ELF-1 (cell line): ENCODE data around the gene TBC1D22A.
"Not testable (repeated sequence)": the region's sequence is repeated elsewhere in the genome, so short reads cannot be mapped to it uniquely, and the experiment has no call there.

Experiments used
- DNase-seq: peaks from one replicate; pipeline ENCODE4 v3.0.0-alpha.2; 2016; ENCODE audit warnings: low read depth, low spot score

TBC1D22A gene, protein sequence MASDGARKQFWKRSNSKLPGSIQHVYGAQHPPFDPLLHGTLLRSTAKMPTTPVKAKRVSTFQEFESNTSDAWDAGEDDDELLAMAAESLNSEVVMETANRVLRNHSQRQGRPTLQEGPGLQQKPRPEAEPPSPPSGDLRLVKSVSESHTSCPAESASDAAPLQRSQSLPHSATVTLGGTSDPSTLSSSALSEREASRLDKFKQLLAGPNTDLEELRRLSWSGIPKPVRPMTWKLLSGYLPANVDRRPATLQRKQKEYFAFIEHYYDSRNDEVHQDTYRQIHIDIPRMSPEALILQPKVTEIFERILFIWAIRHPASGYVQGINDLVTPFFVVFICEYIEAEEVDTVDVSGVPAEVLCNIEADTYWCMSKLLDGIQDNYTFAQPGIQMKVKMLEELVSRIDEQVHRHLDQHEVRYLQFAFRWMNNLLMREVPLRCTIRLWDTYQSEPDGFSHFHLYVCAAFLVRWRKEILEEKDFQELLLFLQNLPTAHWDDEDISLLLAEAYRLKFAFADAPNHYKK

GRCh38 chr22:46762238-46763050 lies at the start of gene TBC1D22A:
Gene TBC1D22A (plus strand): TSS chr22:46762650. CDS start chr22:46762787, 137 bp downstream.
- DNase-seq, result peak; percentile 97

- no peak for DNase-seq
Measured at GRCh38 chr22:46714550-46714949, 47.9 kb upstream of the TBC1D22A start.

DNA sequence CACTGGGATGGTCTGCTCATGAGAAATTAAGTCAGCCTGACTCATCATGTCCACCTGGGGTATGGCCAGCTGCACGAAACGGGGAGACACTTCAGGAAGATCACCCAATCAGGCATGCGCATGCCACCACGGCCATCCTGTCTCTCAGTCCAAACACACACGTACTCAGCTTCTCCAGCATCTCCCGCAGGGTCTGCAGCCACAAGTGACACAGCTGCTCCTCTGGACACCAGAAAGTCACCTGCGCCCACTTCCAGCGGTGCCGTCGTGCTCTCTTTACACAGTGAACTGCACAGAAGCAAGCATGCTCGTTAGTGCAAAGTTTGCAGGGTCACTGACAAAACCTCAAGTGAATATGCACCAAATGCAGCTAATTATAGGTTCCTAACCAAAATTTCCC lies 42.5 kb upstream of the TBC1D22A start:
- DNase-seq, result no peak

- no peak for DNase-seq
Measured at GRCh38 chr22:46721501-46722085, 40.9 kb upstream of the TBC1D22A start.

DNA sequence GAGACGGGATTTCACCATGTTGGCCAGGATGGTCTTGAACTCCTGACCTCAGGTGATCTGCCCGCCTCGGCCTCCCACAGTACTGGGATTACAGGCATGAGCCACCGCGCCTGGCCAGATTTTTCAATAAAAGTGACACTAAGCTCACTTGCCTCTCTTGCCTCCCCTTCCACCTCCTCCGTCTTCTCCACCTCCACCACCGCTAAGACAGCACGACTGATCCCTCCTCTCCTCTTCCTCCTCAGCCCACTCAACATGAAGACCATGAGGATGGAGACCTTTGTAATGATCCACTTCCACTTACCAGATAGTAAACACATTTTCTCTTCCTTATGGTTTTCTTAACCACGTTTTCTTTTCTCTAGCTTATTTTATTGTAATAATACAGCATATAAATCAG lies 38.6 kb upstream of the TBC1D22A start:
- no peak for DNase-seq

DNA sequence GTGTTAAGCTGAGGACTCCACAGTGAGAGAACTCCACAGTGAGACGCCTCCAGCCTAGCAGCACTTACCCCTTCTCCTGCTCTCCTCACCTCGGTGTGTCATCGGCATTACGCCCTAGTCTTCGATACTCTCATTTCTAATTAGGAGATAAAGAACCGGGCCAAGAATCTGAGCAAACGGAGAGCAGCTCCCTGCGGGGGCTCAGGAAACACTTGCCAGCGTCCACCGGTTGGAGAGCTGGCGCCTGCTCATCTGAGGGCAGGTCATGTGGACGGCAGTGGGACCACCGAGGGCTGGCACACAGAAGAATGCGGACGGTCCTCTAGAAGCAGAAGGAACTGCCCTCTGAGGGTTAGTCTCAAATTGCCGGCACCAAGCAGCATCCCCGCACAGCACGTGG lies 37.4 kb upstream of the TBC1D22A start:
- no peak for DNase-seq

DNA sequence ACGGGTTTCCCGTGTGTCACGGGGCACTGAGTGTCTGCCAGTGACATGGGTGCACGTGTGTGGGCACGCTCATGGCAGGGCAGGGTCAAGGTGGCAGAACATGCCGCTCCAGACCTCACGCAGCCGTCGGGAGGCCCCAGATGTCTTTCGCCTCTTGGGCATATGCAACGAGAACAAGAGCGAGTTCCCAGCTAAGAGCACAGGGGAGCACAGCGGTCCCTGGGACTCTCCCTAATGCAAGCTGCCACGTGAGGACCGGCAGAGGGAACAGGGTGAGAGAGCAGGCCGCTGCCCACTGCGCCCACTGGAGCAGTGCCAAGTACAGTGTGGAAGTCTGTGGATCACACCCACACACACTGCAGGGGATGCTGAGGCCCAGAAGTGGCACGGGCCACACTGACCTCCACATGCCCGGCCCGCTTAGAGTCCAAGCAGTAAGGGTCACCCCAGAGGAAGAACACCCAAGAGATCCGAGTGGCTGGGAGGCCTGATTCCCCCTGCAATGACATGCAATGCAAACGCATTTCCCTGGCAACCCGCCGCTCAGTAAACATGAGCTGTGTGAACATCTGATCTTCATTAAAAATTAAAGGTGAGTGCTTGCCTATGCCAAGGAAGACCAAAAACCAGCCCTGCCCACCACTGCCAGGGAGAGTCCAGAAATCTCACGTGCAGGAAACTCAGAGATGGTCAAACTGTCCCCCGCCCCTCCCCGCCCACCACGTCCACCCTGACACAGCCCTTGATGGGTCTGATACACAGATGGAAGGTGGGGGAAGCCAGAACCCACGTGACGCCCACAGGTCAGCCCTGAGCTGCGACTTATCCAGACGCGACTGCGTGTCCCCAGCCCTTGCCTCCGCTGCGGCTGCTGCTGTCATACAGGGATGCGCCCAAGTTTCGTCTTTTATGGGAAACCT lies 36.1 kb upstream of the TBC1D22A start:
- DNase-seq, result no peak

DNA sequence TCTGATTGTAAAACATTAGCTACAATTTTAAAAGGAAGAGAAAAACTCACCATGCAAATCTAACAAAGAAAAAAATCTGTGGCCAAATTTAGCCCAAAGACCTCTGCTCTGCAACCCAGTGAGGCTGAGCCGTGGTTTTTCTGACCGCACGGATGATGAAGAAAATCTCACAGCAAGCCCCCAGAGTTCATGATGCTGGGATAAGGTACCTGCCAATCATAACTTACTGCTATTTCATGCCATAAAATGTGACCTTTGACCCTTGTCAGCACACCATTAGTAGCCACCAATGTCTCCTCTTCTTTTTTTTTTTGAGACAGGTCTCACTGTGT lies 35.5 kb upstream of the TBC1D22A start:
- no peak for DNase-seq

DNA sequence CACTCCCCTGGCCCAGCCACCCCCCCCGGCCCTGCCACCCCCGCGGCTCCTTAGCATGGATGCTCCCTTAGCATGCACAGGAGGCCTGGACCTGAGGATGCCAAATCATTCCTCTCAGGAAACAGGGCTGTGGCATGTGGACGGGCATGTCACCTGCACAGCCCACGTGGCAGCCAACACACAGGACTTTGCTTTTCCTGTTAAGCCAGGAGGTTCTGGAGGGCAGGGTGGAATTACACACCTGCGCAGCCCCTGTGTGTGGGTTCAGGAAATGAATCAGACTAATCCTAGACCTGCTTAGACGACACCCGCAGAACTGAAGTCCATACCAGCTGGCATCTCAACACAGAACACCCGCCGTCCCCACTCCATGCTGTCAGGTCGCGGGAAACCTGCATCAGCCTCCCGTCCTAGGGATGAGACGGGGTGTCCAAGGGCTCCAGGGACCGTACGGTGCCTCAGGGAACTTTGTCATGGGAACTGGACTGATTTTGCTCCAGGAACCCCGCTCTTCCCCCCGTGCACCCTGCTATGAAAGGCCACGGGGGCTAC lies 34.6 kb upstream of the TBC1D22A start:
- DNase-seq, result no peak

DNA sequence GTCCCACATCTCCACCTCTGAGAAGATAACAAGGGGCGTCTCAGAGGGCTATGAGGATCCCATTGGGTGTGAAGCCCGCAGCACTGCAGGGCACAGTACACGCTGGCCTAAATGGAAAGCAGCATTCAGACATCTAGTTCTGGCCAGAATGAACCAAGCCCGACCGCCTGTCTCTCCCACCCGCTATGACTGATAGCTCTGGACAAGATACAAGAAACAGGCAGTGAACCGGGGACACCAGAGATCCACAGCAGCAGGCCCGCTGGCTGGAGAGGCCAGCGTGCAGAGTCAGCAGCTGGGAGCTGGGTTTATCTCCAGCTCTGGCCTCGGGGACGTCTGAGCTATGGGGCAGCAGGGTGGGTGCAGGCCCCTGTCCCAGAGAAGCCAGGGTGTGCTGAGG lies 34.0 kb upstream of the TBC1D22A start:
- DNase-seq, result peak; percentile 65

DNA sequence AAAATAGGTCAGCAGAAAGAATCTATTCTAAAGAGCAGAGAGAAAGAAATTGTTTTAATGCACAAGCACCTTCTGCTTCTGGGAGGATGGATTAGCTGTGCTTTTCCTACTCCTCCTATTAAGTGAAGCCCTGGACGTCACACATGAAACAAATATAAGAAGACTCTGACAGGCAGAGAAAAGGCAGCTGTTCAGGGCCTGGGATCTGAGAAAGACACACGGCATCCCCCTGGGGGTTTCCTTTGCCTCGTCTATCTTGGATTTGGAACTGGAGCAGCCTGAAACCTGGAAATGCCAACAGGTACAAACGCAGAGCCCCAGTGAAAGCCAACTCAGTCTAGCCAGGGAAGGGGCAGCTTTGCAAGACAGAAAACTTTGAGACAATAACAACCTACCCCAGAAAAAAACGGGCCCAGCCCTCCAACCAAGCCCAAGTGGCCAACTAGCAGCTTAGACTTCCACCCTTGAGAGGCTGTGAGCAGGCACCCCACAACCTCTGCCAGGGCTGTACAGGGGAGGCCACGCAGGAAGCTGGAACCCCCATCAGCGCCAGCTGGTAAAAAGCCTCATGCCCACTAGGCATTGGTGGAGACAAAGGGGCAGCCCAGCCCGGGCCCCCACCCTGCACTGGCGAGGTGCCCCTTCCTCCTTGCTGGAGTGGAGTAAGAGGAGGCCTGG lies 31.7 kb upstream of the TBC1D22A start:
- no peak for DNase-seq

DNA sequence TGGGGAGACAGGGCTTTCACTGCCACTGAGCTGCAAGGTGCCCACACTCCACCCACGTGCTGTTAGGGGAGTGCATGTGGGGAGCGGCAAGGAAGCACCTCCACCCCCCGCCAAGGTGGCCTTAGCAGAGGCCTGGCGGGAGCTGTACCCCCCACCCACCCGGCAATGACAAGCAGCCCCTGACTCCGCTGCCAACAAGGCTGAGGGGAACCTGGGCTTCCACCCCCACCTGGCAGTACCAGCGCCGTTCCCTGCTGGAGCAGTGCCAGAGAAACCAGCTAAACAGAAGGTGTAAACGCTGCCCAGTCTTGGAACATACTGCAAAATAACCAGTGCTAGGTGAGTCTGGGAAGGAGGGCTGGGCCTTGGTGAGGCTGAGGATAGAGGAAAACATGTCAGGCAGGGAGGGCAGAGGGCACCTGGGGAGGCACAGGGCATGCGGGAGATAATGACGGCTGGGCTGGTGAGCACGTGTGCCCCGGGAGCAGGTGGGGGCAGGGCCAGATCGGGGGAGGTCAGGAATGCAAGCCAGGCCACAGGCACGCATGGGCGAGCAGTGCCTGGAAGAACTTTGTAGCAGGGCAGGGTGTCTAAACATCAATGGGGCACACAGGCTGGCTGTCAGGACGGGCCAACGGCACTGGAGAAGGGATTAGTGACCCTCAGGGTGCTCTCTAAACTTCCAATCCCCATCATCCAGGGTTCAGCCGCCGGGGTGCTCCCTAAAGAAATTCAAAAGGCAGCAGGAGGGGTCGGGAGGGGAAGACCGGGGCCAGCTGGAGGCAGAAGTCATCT lies 31.0 kb upstream of the TBC1D22A start:
- DNase-seq, result peak; percentile 63

- no peak for DNase-seq
Measured at GRCh38 chr22:46732041-46732379, 30.4 kb upstream of the TBC1D22A start.

- DNase-seq, result no peak
Measured at GRCh38 chr22:46732513-46732912, 29.9 kb upstream of the TBC1D22A start.

GRCh38 chr22:46734213-46734722 lies 28.2 kb upstream of the TBC1D22A start:
- DNase-seq, result not testable (repeated sequence)

DNA sequence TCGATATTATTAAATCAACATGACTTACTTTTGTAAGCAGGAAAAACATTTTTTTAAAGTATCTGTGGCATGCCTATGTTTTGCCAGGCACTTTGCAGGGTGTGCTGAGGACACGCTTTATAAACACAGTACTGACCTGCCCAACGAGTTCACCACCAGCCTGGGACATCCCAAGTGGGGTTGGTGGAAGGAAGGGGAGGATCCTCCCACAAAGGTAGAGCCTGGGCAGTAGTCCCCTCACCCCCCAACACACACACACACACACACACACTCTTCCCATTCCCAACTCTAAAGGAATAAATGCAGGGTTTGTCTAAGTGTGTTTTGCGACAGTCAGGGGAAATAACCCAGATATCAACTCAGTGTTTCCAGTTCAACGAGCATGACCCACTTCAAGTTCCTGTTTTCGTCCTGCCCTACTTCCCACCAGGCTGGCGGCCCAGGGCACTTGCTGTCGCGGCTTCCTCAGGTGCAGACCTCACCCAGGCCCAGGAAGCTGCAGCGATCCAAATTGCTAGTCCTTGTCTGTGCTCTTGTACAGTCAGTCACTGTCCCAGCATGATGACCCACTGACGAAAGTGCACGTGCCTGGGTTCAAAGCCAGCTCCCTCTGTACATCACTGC lies 27.5 kb upstream of the TBC1D22A start:
- no peak for DNase-seq

DNA sequence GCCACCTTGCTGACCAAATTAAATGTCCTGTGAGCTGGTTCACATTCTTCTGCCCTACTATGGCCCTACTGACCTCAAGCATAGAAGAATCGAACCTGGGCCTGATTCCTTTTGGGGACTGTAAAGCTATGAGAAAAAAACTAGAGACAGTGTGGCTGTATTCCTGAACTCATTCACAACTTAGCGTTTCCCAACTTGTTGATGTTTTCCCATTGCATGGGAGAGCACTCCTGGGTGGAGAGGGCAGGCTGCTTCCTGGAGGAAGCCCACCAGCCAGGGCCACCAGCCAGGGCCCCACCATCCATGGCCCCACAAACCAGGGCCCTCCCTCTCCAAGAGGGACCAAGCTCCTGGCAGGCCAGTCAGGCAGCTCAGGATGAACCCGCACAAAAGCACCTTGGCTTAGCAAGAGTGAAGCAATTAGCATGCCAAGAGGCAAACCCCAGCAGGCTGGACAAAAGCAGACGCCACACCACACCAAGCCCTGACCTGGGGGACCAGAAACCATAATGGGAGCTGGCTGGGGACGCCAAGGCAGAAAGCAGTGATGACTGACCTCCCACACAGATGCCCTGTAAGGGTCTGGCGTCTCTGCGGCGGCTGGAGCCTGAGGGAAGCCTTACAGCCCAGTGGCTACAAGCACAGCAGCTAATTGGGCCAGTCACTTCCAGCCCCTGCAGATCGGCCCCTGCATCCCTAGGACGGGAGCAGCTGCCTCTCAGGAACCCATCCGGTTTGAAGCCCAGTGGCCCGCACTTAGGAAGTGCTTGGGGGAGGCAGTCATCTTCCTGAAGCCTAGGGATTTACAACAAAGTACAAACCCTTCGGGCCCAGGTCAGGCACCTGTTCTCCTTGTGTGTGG lies 26.5 kb upstream of the TBC1D22A start:
- peak; percentile 83 for DNase-seq

- no peak for DNase-seq
Measured at GRCh38 chr22:46736705-46737104, 25.7 kb upstream of the TBC1D22A start.
